Neural cell (in vitro differentiated cells): ENCODE measurements around the gene CUX1. TPM values are rescaled to one million over a fixed set of nuclear protein-coding genes. Genes with fewer than 3 reads are reported as not detected.

Experiments
- H2AFZ ChIP-seq: fragments of 200-600, 300-800 bp; sonication (generic), shearing (Covaris generic); 2 replicates; pipeline ENCODE4 v1.6.0; 2014; ENCODE audit warnings: low read depth, mild to moderate bottlenecking, antibody characterized with exemption, low read length, moderate library complexity
- H3F3A ChIP-seq: fragments of 200-600 bp; shearing (Covaris generic); 2 replicates; pipeline ENCODE4 v1.6.1; 2016; ENCODE audit warnings: mild to moderate bottlenecking, moderate library complexity, mixed read lengths, antibody characterized with exemption, low read length; ENCODE audit not compliant: insufficient read depth, poor library complexity, severe bottlenecking
- H3K27ac ChIP-seq: fragments of 200-600, 300-800 bp; sonication (generic), shearing (Covaris generic); 2 replicates; pipeline ENCODE4 v1.5.1; 2014; ENCODE audit warnings: mild to moderate bottlenecking, low read length, moderate library complexity
- H3K27me3 ChIP-seq: fragments of 300-800, 200-600 bp; sonication (generic), shearing (Covaris generic); 2 replicates; pipeline ENCODE4 v1.6.0; 2014; ENCODE audit warnings: mild to moderate bottlenecking, low read depth, low read length, moderate library complexity; ENCODE audit not compliant: insufficient read depth
- H3K36me3 ChIP-seq: fragments of 300-800, 200-600 bp; sonication (generic), shearing (Covaris generic); 2 replicates; pipeline ENCODE4 v1.5.1; 2014; ENCODE audit warnings: mild to moderate bottlenecking, antibody characterized with exemption, low read length, moderate library complexity; ENCODE audit not compliant: insufficient read depth
- H3K4me2 ChIP-seq: fragments of 300-800, 200-600 bp; sonication (generic), shearing (Covaris generic); 2 replicates; pipeline ENCODE4 v1.6.0; 2014; ENCODE audit warnings: mild to moderate bottlenecking, low read length
- H3K4me3 ChIP-seq: fragments of 300-800, 200-600 bp; sonication (generic), shearing (Covaris generic); 2 replicates; pipeline ENCODE4 v1.5.1; 2014; ENCODE audit warnings: mild to moderate bottlenecking, low read length, moderate library complexity
- H3K79me2 ChIP-seq: fragments of 200-600 bp; shearing (Covaris generic); replicated peaks from 2 replicates; pipeline ENCODE4 v1.6.0; 2014; ENCODE audit warnings: mild to moderate bottlenecking, low read length, moderate library complexity; ENCODE audit not compliant: insufficient read depth
- H3K9ac ChIP-seq: fragments of 300-800, 200-600 bp; sonication (generic), shearing (Covaris generic); 2 replicates; pipeline ENCODE4 v1.6.1; 2016; ENCODE audit warnings: mild to moderate bottlenecking, low read length, mixed read lengths
- H3K9me2 ChIP-seq: fragments of 200-600 bp; shearing (Covaris generic); 2 replicates; pipeline ENCODE4 v1.6.1; 2016; ENCODE audit warnings: mild to moderate bottlenecking, low read length, mixed read lengths; ENCODE audit not compliant: insufficient read depth
- H3K9me3 ChIP-seq: fragments of 200-600, 300-800 bp; sonication (generic), shearing (Covaris generic); 2 replicates; pipeline ENCODE4 v1.6.1; 2016; ENCODE audit warnings: mild to moderate bottlenecking, mixed run types, low read length, moderate library complexity, mixed read lengths
- H4K20me1 ChIP-seq: fragments of 200-600 bp; shearing (Covaris generic); 2 replicates; pipeline ENCODE4 v1.6.1; 2016; ENCODE audit warnings: mild to moderate bottlenecking, mixed run types; ENCODE audit not compliant: insufficient read depth
- CTCF ChIP-seq: fragments of 450-650 bp; IDR thresholded peaks from 2 replicates; pipeline ENCODE4 v1.5.1; 2014; ENCODE audit warnings: antibody characterized with exemption, mild to moderate bottlenecking, moderate library complexity; ENCODE audit not compliant: poor library complexity, severe bottlenecking
- EP300 ChIP-seq: fragments of 450-650 bp; conservative IDR thresholded peaks from 2 replicates; pipeline ENCODE4 v1.6.1; 2014; ENCODE audit warnings: antibody characterized with exemption, mild to moderate bottlenecking, moderate library complexity; ENCODE audit not compliant: poor library complexity, severe bottlenecking
- EZH2 ChIP-seq: fragments of 200-600, 300-800 bp; shearing (Covaris generic), sonication (generic); IDR thresholded peaks from 2 replicates; pipeline ENCODE4 v1.6.1; 2014; ENCODE audit warnings: antibody characterized with exemption, low read length, borderline replicate concordance, mild to moderate bottlenecking; ENCODE audit not compliant: insufficient read depth, poor library complexity, severe bottlenecking
- MXI1 ChIP-seq: fragments of 450-650 bp; conservative IDR thresholded peaks from 2 replicates; pipeline ENCODE4 v1.6.1; 2014; ENCODE audit warnings: antibody characterized with exemption, mild to moderate bottlenecking; ENCODE audit not compliant: poor library complexity, severe bottlenecking
- POLR2AphosphoS5 ChIP-seq: IDR thresholded peaks from 2 replicates; pipeline ENCODE4 v1.6.1; 2012
- RAD21 ChIP-seq: fragments of 450-650 bp; conservative IDR thresholded peaks from 2 replicates; pipeline ENCODE4 v1.6.1; 2014; ENCODE audit warnings: antibody characterized with exemption, mild to moderate bottlenecking, moderate library complexity
- SMC3 ChIP-seq: fragments of 450-650 bp; conservative IDR thresholded peaks from 2 replicates; pipeline ENCODE4 v1.6.1; 2014; ENCODE audit warnings: antibody characterized with exemption, mild to moderate bottlenecking, moderate library complexity; ENCODE audit not compliant: poor library complexity
- TAF1 ChIP-seq: IDR thresholded peaks from 2 replicates; pipeline ENCODE4 v1.6.1; 2012; ENCODE audit warnings: low read depth
- polyA plus RNA-seq: library from polyadenylated mRNA; depleted of rRNA; stranded (reverse); fragments of >200 nt; gene quantifications from 2 replicates; pipeline ENCODE4 v1.2.3, GENCODE V29; 2014
- TF ChIP-seq, protein P1 (sequence below): IDR thresholded peaks from 2 replicates; pipeline ENCODE4 v1.6.1; 2012; ENCODE audit warnings: borderline replicate concordance

The CUX1 gene
- polyA plus RNA-seq, 1 donor from 2014 or later = 26.6 TPM

DNA sequence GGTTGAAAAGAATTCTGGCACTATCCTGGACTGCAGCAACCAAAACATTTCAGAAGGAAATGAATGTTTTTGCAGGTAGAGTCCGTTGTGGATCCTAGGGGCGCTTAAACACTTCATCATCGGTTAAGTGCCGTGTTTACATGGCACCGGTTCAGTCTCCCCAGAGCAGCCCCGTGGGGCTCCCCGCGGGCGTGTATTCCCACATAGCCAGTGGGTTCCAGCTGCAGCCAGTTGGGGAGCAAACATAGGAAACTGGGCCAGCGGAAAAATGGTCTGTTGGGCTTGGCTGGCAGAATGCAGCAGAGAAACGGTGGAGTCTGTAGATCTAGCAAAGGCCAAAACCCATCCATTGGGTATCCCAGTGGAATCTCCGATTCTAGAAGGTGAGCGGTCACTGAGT is 356.2 kb downstream of the CUX1 start:
- no peak for TF ChIP-seq CTCF
- peaks cover 7% of the 10 kb centered on the region for H3F3A ChIP-seq
- H3K4me2 ChIP-seq = no peak overlapping the region
- no peak overlapping the region for H3K27ac ChIP-seq
- no peaks in the 10 kb centered on the region for H3K9me2 ChIP-seq
- no peaks in the 10 kb centered on the region for H3K36me3 ChIP-seq
- no peaks in the 10 kb centered on the region for H3K79me2 ChIP-seq
- no peaks in the 10 kb centered on the region for H4K20me1 ChIP-seq
- no peak overlapping the region for H2AFZ ChIP-seq
- H3K9ac ChIP-seq = no peak overlapping the region
- H3K9me3 ChIP-seq = no peaks in the 10 kb centered on the region
- H3K4me3 ChIP-seq = no peak overlapping the region
- H3K27me3 ChIP-seq = no peaks in the 10 kb centered on the region

DNA sequence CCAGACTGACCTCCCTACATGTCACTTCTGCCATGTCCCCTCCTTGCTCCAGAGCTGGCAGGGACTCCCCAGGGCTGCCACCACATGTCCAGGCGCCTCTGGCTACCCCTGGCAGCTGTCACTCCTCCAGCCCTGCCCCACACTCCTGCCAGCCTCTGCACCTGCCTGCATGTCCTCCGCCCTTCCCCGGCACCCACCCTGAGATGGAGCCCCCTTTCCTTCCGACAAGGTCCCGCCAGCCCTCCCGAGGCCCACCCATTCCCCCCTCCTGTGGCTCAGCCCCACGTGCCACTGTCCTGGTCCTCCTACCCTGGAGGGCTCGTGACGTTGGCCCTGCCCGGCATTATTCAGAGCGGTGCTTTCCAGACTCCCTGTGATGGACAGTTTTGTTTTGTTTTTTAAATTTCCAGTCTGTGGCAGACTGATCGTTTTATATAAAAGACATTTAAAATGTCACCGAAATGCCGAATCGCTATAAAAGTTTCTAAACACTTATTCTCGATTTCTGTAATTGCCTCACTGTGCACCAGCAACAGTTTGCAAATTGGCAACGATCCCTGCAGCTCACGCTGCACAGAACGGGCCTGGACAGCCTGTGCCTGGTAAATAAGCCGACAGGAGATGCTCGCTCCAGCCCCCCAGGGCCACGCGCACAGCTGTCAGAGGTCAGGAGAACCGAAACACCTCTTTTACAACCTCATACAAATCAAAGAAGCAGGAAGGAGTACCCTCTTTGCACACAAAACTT is 358.2 kb downstream of the CUX1 start:
- Histone ChIP-seq H3K4me2 (no peak overlapping the region), H3K9ac (no peak overlapping the region), H3K9me3 (no peaks in the 10 kb centered on the region), H3K4me3 (no peak overlapping the region), H3K27ac (no peak overlapping the region), H3K9me2 (no peaks in the 10 kb centered on the region), H3F3A (peaks cover 7% of the 10 kb centered on the region), H3K79me2 (no peaks in the 10 kb centered on the region), H4K20me1 (no peaks in the 10 kb centered on the region), H2AFZ (no peak overlapping the region), H3K36me3 (no peaks in the 10 kb centered on the region), H3K27me3 (no peaks in the 10 kb centered on the region)
- TF ChIP-seq MXI1 (no peak), CTCF (no peak), RAD21 (no peak), POLR2AphosphoS5 (no peak), TAF1 (no peak), EZH2 (no peak), SMC3 (no peak), EP300 (no peak)
- TF ChIP-seq, protein P1, sequence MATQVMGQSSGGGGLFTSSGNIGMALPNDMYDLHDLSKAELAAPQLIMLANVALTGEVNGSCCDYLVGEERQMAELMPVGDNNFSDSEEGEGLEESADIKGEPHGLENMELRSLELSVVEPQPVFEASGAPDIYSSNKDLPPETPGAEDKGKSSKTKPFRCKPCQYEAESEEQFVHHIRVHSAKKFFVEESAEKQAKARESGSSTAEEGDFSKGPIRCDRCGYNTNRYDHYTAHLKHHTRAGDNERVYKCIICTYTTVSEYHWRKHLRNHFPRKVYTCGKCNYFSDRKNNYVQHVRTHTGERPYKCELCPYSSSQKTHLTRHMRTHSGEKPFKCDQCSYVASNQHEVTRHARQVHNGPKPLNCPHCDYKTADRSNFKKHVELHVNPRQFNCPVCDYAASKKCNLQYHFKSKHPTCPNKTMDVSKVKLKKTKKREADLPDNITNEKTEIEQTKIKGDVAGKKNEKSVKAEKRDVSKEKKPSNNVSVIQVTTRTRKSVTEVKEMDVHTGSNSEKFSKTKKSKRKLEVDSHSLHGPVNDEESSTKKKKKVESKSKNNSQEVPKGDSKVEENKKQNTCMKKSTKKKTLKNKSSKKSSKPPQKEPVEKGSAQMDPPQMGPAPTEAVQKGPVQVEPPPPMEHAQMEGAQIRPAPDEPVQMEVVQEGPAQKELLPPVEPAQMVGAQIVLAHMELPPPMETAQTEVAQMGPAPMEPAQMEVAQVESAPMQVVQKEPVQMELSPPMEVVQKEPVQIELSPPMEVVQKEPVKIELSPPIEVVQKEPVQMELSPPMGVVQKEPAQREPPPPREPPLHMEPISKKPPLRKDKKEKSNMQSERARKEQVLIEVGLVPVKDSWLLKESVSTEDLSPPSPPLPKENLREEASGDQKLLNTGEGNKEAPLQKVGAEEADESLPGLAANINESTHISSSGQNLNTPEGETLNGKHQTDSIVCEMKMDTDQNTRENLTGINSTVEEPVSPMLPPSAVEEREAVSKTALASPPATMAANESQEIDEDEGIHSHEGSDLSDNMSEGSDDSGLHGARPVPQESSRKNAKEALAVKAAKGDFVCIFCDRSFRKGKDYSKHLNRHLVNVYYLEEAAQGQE = no peak
